Fibroblast of mammary gland (primary cell): ENCODE results near the gene ZGPAT.

Experiments
- DNase-seq: peaks from one replicate; pipeline ENCODE4 v3.0.0-alpha.2; 2010; ENCODE audit warnings: low read depth
- H3K4me3 ChIP-seq: 2 replicates; pipeline ENCODE4 v1.5.1; 2011; ENCODE audit warnings: low read depth, mild to moderate bottlenecking, low read length, moderate library complexity; ENCODE audit not compliant: control insufficient read depth
- CTCF ChIP-seq: conservative IDR thresholded peaks from 2 replicates; pipeline ENCODE4 v1.5.1; 2011; ENCODE audit warnings: low read depth, low read length, inconsistent platforms; ENCODE audit not compliant: control insufficient read depth, insufficient read depth

Gene ZGPAT

GRCh38 chr20:63700199-63701050, 7.4 kb upstream of the ZGPAT start:
- no peak for DNase-seq

GRCh38 chr20:63701051-63701328, 6.8 kb upstream of the ZGPAT start:
- no peak for DNase-seq
- H3K4me3 ChIP-seq, result no peak overlapping the region
- no peak for TF ChIP-seq CTCF

More at GRCh38 chr20:63700199-63701050, 7.4 kb upstream of the ZGPAT start:
- H3K4me3 ChIP-seq, result no peak overlapping the region
- no peak for TF ChIP-seq CTCF

- H3K4me3 ChIP-seq, result no peak overlapping the region
- no peak for DNase-seq
- no peak for TF ChIP-seq CTCF
Measured at GRCh38 chr20:63701329-63702035, 6.4 kb upstream of the ZGPAT start.

GRCh38 chr20:63702036-63702665, 5.7 kb upstream of the ZGPAT start:
- no peak for DNase-seq
- H3K4me3 ChIP-seq, result no peak overlapping the region
- no peak for TF ChIP-seq CTCF

- no peak for DNase-seq
- TF ChIP-seq CTCF, result no peak
- no peak overlapping the region for H3K4me3 ChIP-seq
Measured at GRCh38 chr20:63702751-63703470, 4.9 kb upstream of the ZGPAT start.

- no peak for TF ChIP-seq CTCF
- no peak for DNase-seq
- no peak overlapping the region for H3K4me3 ChIP-seq
Measured at GRCh38 chr20:63703471-63703975, 4.3 kb upstream of the ZGPAT start.
